ENCODE measurements around the gene KLK13. TPM values are rescaled to one million over a fixed set of nuclear protein-coding genes. Genes with fewer than 3 reads are reported as not detected.

KLK13 gene
- polyA plus RNA-seq, 1 donor from 2014 or later = not detected

- no peaks in the 10 kb centered on the region for H3K9me3 Mint-ChIP-seq
- H3K27ac Mint-ChIP-seq = no peak overlapping the region
- no peaks in the 10 kb centered on the region for H3K36me3 Mint-ChIP-seq
- no peaks in the 10 kb centered on the region for H3K4me1 Mint-ChIP-seq
- no peak overlapping the region for H3K4me3 Mint-ChIP-seq
- peaks cover 16% of the 10 kb centered on the region for H3K27me3 Mint-ChIP-seq
Observed at GRCh38 chr19:51025809-51026553, 38.9 kb downstream of the KLK13 start.

GRCh38 chr19:51025401-51025800, 39.5 kb downstream of the KLK13 start:
- H3K27me3 Mint-ChIP-seq = peaks cover 15% of the 10 kb centered on the region
- H3K4me1 Mint-ChIP-seq = no peaks in the 10 kb centered on the region
- H3K27ac Mint-ChIP-seq = no peak overlapping the region
- H3K9me3 Mint-ChIP-seq = no peaks in the 10 kb centered on the region
- H3K4me3 Mint-ChIP-seq = no peak overlapping the region
- H3K36me3 Mint-ChIP-seq = no peaks in the 10 kb centered on the region

GRCh38 chr19:51024924-51025323, 40.0 kb downstream of the KLK13 start:
- Mint-ChIP-seq H3K4me1 (no peaks in the 10 kb centered on the region), H3K36me3 (no peaks in the 10 kb centered on the region), H3K27me3 (peaks cover 15% of the 10 kb centered on the region)

GRCh38 chr19:51023946-51024345, 40.9 kb downstream of the KLK13 start:
- no peak overlapping the region for H3K27ac Mint-ChIP-seq
- no peaks in the 10 kb centered on the region for H3K9me3 Mint-ChIP-seq
- H3K4me1 Mint-ChIP-seq = no peaks in the 10 kb centered on the region
- no peaks in the 10 kb centered on the region for H3K36me3 Mint-ChIP-seq
- peaks cover 17% of the 10 kb centered on the region for H3K27me3 Mint-ChIP-seq
- no peak overlapping the region for H3K4me3 Mint-ChIP-seq

More at GRCh38 chr19:51024924-51025323, 40.0 kb downstream of the KLK13 start:
- Mint-ChIP-seq H3K9me3 (no peaks in the 10 kb centered on the region), H3K27ac (no peak overlapping the region), H3K4me3 (no peak overlapping the region)

- H3K27ac Mint-ChIP-seq = no peak overlapping the region
- peaks cover 0 to 4% (median 0%) of the 10 kb centered on the region in 3 donors for H3K9me3 Mint-ChIP-seq
- peaks cover 28% of the 10 kb centered on the region for H3K27me3 Mint-ChIP-seq
- H3K4me3 Mint-ChIP-seq = no peak overlapping the region
- H3K36me3 Mint-ChIP-seq = peaks cover 2% of the 10 kb centered on the region
- peaks cover 0 to 2% (median 1%) of the 10 kb centered on the region in 3 donors for H3K4me1 Mint-ChIP-seq
Observed at GRCh38 chr19:51022526-51022925, 42.4 kb downstream of the KLK13 start.

- Mint-ChIP-seq H3K27ac (no peak overlapping the region), H3K4me3 (peak overlapping the region in 1 of 4 donors; percentile 41), H3K27me3 (peaks cover 36% of the 10 kb centered on the region)
Observed at GRCh38 chr19:51020988-51021651, 43.8 kb downstream of the KLK13 start.

GRCh38 chr19:51019544-51019925, 45.4 kb downstream of the KLK13 start, which contains the start of gene KLK10:
KLK10 (minus strand) TSS chr19:51019709; CDS start chr19:51019130, 579 bp downstream.
- Mint-ChIP-seq H3K36me3 (peaks cover 2% of the 10 kb centered on the region), H3K27ac (no peak within 1 kb of the TSS), H3K27me3 (peaks cover 44% of the 10 kb centered on the region)

More at GRCh38 chr19:51020988-51021651, 43.8 kb downstream of the KLK13 start:
- H3K4me1 Mint-ChIP-seq = peaks cover 0 to 2% (median 1%) of the 10 kb centered on the region in 3 donors
- peaks cover 0 to 5% (median 0%) of the 10 kb centered on the region in 3 donors for H3K9me3 Mint-ChIP-seq
- H3K36me3 Mint-ChIP-seq = peaks cover 2% of the 10 kb centered on the region

GRCh38 chr19:51018745-51019543, 45.9 kb downstream of the KLK13 start:
- H3K4me1 Mint-ChIP-seq = peaks cover 0 to 2% (median 1%) of the 10 kb centered on the region in 3 donors
- peak overlapping the region in 1 of 4 donors; percentile 74 for H3K4me3 Mint-ChIP-seq
- H3K27me3 Mint-ChIP-seq = peaks cover 50% of the 10 kb centered on the region

More at GRCh38 chr19:51019544-51019925, 45.4 kb downstream of the KLK13 start, which contains the start of gene KLK10:
- H3K4me1 Mint-ChIP-seq = peaks cover 0 to 2% (median 1%) of the 10 kb centered on the region in 3 donors
- peaks cover 0 to 10% (median 0%) of the 10 kb centered on the region in 3 donors for H3K9me3 Mint-ChIP-seq
- H3K4me3 Mint-ChIP-seq = peak within 1 kb of the TSS in 1 of 4 donors; percentile 74

DNA sequence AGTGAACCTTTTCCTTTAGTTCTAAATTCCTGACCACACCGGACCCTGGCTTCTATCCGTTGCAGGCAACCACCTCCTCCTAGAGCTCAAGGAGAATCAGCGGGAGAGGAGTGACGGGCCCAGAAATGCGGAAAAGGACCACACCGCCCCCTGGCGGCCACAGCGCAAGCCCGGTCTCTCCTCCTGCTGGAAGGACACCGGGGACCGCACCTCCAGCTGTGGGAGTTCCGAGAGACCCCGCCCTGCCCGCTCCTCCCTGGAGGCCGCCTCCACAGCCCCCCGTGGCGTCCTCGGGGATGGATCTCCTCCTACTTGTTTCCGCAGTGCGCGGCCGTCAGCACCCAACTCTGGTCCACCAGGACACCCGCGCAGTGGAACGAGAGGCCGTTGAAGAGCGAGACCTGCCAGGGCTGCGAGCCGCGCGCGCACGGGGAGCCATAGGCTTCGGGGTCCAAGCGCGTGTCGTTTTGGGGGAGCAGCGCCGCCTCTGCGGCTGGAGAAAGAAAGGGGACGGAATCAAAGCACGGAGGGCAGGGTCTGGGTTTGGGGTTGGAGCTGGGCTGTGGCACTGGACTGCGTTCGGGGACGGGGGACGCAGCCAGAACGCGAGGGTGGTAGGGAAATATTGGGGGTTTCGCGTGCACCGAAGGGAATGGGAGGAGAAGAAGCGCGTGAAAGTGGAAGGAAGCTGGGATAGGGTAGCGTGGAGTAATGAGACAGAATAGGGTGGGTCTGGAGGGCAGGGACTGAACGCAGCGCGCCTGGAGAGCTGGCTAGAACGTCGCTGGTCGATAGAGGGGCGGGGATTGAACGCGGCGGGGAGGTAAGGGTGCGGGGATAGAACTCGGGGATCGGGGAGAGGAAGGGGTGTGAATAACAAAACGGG, 47.9 kb downstream of the KLK13 start:
- Mint-ChIP-seq H3K4me3 (peak overlapping the region in 3 of 4 donors; percentile 48 to 78 (median 60)), H3K27me3 (peaks cover 54% of the 10 kb centered on the region), H3K36me3 (peaks cover 2% of the 10 kb centered on the region), H3K27ac (peak overlapping the region in 1 of 3 donors; percentile 78), H3K9me3 (peaks cover 0 to 10% (median 0%) of the 10 kb centered on the region in 3 donors), H3K4me1 (peaks cover 0 to 2% (median 1%) of the 10 kb centered on the region in 3 donors)

More at GRCh38 chr19:51018745-51019543, 45.9 kb downstream of the KLK13 start:
- Mint-ChIP-seq H3K27ac (no peak overlapping the region), H3K9me3 (peaks cover 0 to 10% (median 0%) of the 10 kb centered on the region in 3 donors), H3K36me3 (peaks cover 2% of the 10 kb centered on the region)

DNA sequence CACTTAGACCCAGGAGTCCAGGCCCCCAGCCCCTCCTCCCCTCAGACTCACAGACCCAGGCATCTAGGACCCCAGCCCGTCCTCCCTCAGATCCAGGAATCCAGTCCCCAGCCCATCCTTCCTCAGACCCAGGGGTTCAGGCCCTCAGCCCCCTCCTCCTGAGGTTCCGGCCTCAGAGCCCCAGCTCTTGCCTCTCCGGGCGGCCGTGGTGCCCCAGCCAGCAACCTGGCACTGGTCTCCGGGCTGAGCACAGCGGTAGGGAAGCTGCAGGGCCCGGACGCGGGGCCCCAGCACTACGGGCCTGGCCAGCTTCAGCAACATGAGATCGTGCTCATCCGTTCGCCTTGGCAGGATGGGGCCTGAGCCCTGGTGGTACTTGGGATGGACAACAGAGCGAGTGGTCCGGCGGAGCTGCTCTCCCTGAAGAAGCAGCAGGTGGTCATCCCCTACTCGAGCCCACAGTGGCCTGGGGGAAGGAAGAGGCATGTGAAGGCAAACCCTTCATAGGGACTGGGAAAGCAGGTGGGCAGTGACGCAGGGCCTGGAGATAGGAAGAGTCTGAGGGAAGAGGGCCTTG, 49.1 kb downstream of the KLK13 start:
- Mint-ChIP-seq H3K4me1 (peaks cover 0 to 2% (median 1%) of the 10 kb centered on the region in 3 donors), H3K9me3 (peaks cover 0 to 12% (median 0%) of the 10 kb centered on the region in 3 donors), H3K4me3 (peak overlapping the region in 1 of 4 donors; percentile 68), H3K27ac (peak overlapping the region in 1 of 3 donors; percentile 50), H3K36me3 (peaks cover 2% of the 10 kb centered on the region), H3K27me3 (peaks cover 54% of the 10 kb centered on the region)

GRCh38 chr19:51014242-51014641, 50.6 kb downstream of the KLK13 start:
- H3K36me3 Mint-ChIP-seq = peaks cover 2% of the 10 kb centered on the region
- peaks cover 56% of the 10 kb centered on the region for H3K27me3 Mint-ChIP-seq
- H3K27ac Mint-ChIP-seq = no peak overlapping the region
- H3K9me3 Mint-ChIP-seq = peaks cover 0 to 12% (median 0%) of the 10 kb centered on the region in 3 donors
- H3K4me1 Mint-ChIP-seq = peaks cover 0 to 5% (median 1%) of the 10 kb centered on the region in 3 donors
- no peak overlapping the region for H3K4me3 Mint-ChIP-seq

GRCh38 chr19:51012661-51013190, 52.2 kb downstream of the KLK13 start:
- H3K27ac Mint-ChIP-seq = no peak overlapping the region
- H3K27me3 Mint-ChIP-seq = peaks cover 46% of the 10 kb centered on the region
- H3K36me3 Mint-ChIP-seq = no peaks in the 10 kb centered on the region
- peaks cover 0 to 3% (median 0%) of the 10 kb centered on the region in 3 donors for H3K4me1 Mint-ChIP-seq
- H3K4me3 Mint-ChIP-seq = peak overlapping the region in 1 of 4 donors; percentile 4
- peaks cover 0 to 8% (median 0%) of the 10 kb centered on the region in 3 donors for H3K9me3 Mint-ChIP-seq
